Ovary (tissue), 3 donors: ENCODE measurements around the gene LARP7.

Source experiments
- CTCF ChIP-seq, 3 donors: fragments of 450-650 bp in 2 of 3; fragments of 200-600 bp in 1 of 3; IDR thresholded peaks; one replicate each; pipeline versions ENCODE4 v1.5.1 to v1.8.0; 2016 to 2022; ENCODE audit warnings: antibody characterized with exemption in 3 of 3, mild to moderate bottlenecking in 1 of 3
- POLR2A ChIP-seq: fragments of 450-650 bp; IDR thresholded peaks from one replicate; pipeline ENCODE4 v1.6.1; 2017; ENCODE audit warnings: antibody characterized with exemption, mild to moderate bottlenecking, moderate library complexity
- donor health status: DM: no; HTN: no; CAD: no.

GRCh38 chr4:112647785-112648184 lies 10.8 kb downstream of the LARP7 start:
- TF ChIP-seq POLR2A, result no peak
- no peak for TF ChIP-seq CTCF (IDR thresholded peaks at IDR 0.05)
